Stimulated activated CD8-positive, alpha-beta memory T cell treated with anti-CD3 and anti-CD28 coated beads, Interleukin-7, amount 100 ng/mL, for 24 hours (primary cell): ENCODE data around the gene SLC31A2.
A peak's percentile ranks its signal among the peaks of the same experiment; 100 is the strongest.

Experiments used
- DNase-seq: peaks from one replicate; pipeline ENCODE4 v3.0.0-alpha.2; 2020; ENCODE audit warnings: low read depth

The SLC31A2 gene

GRCh38 chr9:113151696-113152630 lies 1.2 kb downstream of the SLC31A2 start:
- no peak for DNase-seq

GRCh38 chr9:113152699-113153098 lies 1.9 kb downstream of the SLC31A2 start:
- DNase-seq: no peak

- DNase-seq: no peak
Observed at GRCh38 chr9:113153599-113153998, 2.8 kb downstream of the SLC31A2 start.

GRCh38 chr9:113154471-113154870 lies 3.7 kb downstream of the SLC31A2 start:
- DNase-seq: no peak

GRCh38 chr9:113154946-113155345 lies 4.1 kb downstream of the SLC31A2 start:
- no peak for DNase-seq

- DNase-seq: peak; percentile 6
Observed at GRCh38 chr9:113155911-113156588, 5.2 kb downstream of the SLC31A2 start.

GRCh38 chr9:113156880-113157279 lies 6.1 kb downstream of the SLC31A2 start:
- no peak for DNase-seq

GRCh38 chr9:113158446-113158845 lies 7.6 kb downstream of the SLC31A2 start:
- DNase-seq: no peak

GRCh38 chr9:113160571-113160970 lies 9.8 kb downstream of the SLC31A2 start:
- no peak for DNase-seq

- no peak for DNase-seq
Observed at GRCh38 chr9:113163001-113163400, 12.2 kb downstream of the SLC31A2 start.

GRCh38 chr9:113164536-113165300 lies 13.9 kb downstream of the SLC31A2 start:
- DNase-seq: no peak

- DNase-seq: no peak
Observed at GRCh38 chr9:113166039-113166438, 15.2 kb downstream of the SLC31A2 start.

- DNase-seq: no peak
Observed at GRCh38 chr9:113168809-113169208, 18.0 kb downstream of the SLC31A2 start.

GRCh38 chr9:113173341-113173740 lies 22.5 kb downstream of the SLC31A2 start:
- no peak for DNase-seq

GRCh38 chr9:113176803-113177202 lies 26.0 kb downstream of the SLC31A2 start:
- no peak for DNase-seq

- DNase-seq: no peak
Observed at GRCh38 chr9:113177251-113177650, 26.4 kb downstream of the SLC31A2 start.

GRCh38 chr9:113178087-113178486 lies 27.3 kb downstream of the SLC31A2 start:
- no peak for DNase-seq

GRCh38 chr9:113179839-113180238 lies 29.0 kb downstream of the SLC31A2 start:
- no peak for DNase-seq

GRCh38 chr9:113181165-113181564 lies 30.4 kb downstream of the SLC31A2 start:
- DNase-seq: no peak

GRCh38 chr9:113183956-113184488 lies 33.2 kb downstream of the SLC31A2 start:
- no peak for DNase-seq

GRCh38 chr9:113184539-113184938 lies 33.7 kb downstream of the SLC31A2 start:
- no peak for DNase-seq

GRCh38 chr9:113185271-113185670 lies 34.5 kb downstream of the SLC31A2 start:
- no peak for DNase-seq
